ENCODE measurements around the gene ADGRV1. TPM values are rescaled to one million over a fixed set of nuclear protein-coding genes. Genes with fewer than 3 reads are reported as not detected.

ADGRV1 gene
- polyA plus RNA-seq, 1 of the 3 experiments (the other 2 are of a cell fraction): 0.23 TPM

- Histone ChIP-seq H3F3A (replicated peaks; ENCODE audit: insufficient read depth) (no peaks in the 10 kb centered on the region), H3K9me2 (no peaks in the 10 kb centered on the region), H3K4me3 (ENCODE audit: low read depth in 2 of 2, low read length in 1 of 2) (no peak overlapping the region), H3K4me2 (no peak overlapping the region), H2AFZ (ENCODE audit: low read depth) (no peak overlapping the region), H4K20me1 (ENCODE audit: insufficient read depth) (no peaks in the 10 kb centered on the region), H3K27me3 (ENCODE audit: insufficient read depth) (peaks cover 18% of the 10 kb centered on the region), H3K36me3 (replicated peaks in 1 of 2; ENCODE audit: control insufficient read depth in 1 of 2, insufficient read depth in 2 of 2, low read length in 1 of 2) (no peaks in the 10 kb centered on the region), H3K9ac (no peak overlapping the region), H3K79me2 (ENCODE audit: insufficient read depth) (no peaks in the 10 kb centered on the region), H3K4me1 (ENCODE audit: control insufficient read depth in 1 of 2, insufficient read depth in 2 of 2, low read depth in 1 of 2, low read length in 1 of 2) (no peaks in the 10 kb centered on the region; a peak in 1 of 4 replicates), H3K9me3 (no peaks in the 10 kb centered on the region), H3K27ac (ENCODE audit: low read depth in 2 of 2, low read length in 1 of 2) (no peak overlapping the region)
- ChIA-PET CTCF (no interaction called here), POLR2A (no interaction called here)
- 61% methylated on average over 3 of the region's 3 CpGs for WGBS (ENCODE audit: low lambda C conversion rate)
- TF ChIP-seq FOSL2 (IDR thresholded peaks at IDR 0.05; ENCODE audit: borderline replicate concordance, low read depth) (no peak), TEAD4 (IDR thresholded peaks at IDR 0.05; ENCODE audit: borderline replicate concordance, insufficient read depth) (no peak), ELF1 (IDR thresholded peaks at IDR 0.05) (no peak), MXI1 (IDR thresholded peaks at IDR 0.05; ENCODE audit: low read depth, low read length) (no peak), SIN3A (IDR thresholded peaks at IDR 0.05; ENCODE audit: borderline replicate concordance, low read depth, low read length) (no peak), JUND (IDR thresholded peaks at IDR 0.05) (no peak), RCOR1 (IDR thresholded peaks at IDR 0.05; ENCODE audit: low read length) (no peak)
- no peak for DNase-seq
Measured at GRCh38 chr5:90534922-90535321, 23.7 kb upstream of the ADGRV1 start.

DNA sequence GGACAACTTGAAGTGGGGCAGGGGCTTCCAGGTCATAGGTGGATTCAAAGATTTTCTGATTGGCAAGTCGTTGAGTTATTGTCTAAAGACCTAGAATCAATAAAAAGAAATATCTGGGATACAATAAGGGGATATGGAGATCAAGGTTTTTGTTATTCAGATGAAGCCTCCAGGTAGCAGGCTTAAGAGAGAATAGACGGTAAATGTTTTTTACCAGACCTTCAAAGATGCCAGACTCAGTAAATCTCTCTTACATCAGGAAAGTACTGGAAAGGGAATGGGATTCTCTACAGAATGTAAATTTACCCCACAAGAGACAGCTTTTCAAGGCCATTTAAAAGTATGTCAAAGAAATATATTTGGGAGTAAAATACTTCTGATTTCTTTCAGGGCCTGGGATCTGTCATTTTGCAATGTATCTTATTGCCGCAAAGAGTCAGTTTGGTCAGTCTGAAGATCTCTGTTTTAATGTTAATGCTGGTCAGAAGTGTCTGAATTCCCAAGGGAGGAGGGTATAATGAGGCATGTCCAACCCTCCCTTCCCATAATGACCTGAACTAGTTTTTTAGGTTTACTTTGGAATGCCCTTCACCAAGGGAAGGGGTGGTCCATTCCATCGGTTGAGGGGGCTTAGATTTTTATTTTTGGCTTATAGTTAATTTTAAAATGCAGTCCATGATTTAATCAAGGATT is 15.6 kb upstream of the ADGRV1 start:
- Histone ChIP-seq H3K27me3 (ENCODE audit: insufficient read depth) (no peaks in the 10 kb centered on the region), H3K36me3 (replicated peaks in 1 of 2; ENCODE audit: control insufficient read depth in 1 of 2, insufficient read depth in 2 of 2, low read length in 1 of 2) (no peaks in the 10 kb centered on the region), H3K9me2 (no peaks in the 10 kb centered on the region), H3K4me2 (no peak overlapping the region), H3F3A (replicated peaks; ENCODE audit: insufficient read depth) (no peaks in the 10 kb centered on the region), H4K20me1 (ENCODE audit: insufficient read depth) (no peaks in the 10 kb centered on the region), H2AFZ (ENCODE audit: low read depth) (no peak overlapping the region), H3K27ac (ENCODE audit: low read depth in 2 of 2, low read length in 1 of 2) (no peak overlapping the region), H3K9ac (no peak overlapping the region), H3K4me1 (ENCODE audit: control insufficient read depth in 1 of 2, insufficient read depth in 2 of 2, low read depth in 1 of 2, low read length in 1 of 2) (no peaks in the 10 kb centered on the region; a peak in 1 of 4 replicates), H3K9me3 (no peaks in the 10 kb centered on the region), H3K79me2 (ENCODE audit: insufficient read depth) (no peaks in the 10 kb centered on the region), H3K4me3 (ENCODE audit: low read depth in 2 of 2, low read length in 1 of 2) (no peak overlapping the region)
- DNase-seq: no peak
- 39% methylated on average over 4 of the region's 4 CpGs for WGBS (ENCODE audit: low lambda C conversion rate)
- TF ChIP-seq EP300 (IDR thresholded peaks at IDR 0.05; ENCODE audit: borderline replicate concordance in 1 of 2, low read depth in 1 of 2, low read length in 1 of 2): no peak
- TF ChIP-seq RXRA (IDR thresholded peaks at IDR 0.05; ENCODE audit: borderline replicate concordance, low read depth): no peak
- TF ChIP-seq YY1 (IDR thresholded peaks at IDR 0.05; ENCODE audit: low read depth): no peak
- TF ChIP-seq NFIC (IDR thresholded peaks at IDR 0.05; ENCODE audit: borderline replicate concordance): no peak
- no peak for TF ChIP-seq USF2 (IDR thresholded peaks at IDR 0.05; ENCODE audit: borderline replicate concordance, low read depth, low read length)
- TF ChIP-seq RCOR1 (IDR thresholded peaks at IDR 0.05; ENCODE audit: low read length): no peak
- no peak for TF ChIP-seq JUND (IDR thresholded peaks at IDR 0.05)
- no peak for TF ChIP-seq FOSL2 (IDR thresholded peaks at IDR 0.05; ENCODE audit: borderline replicate concordance, low read depth)
- no peak for TF ChIP-seq USF1 (IDR thresholded peaks at IDR 0.05; ENCODE audit: borderline replicate concordance, low read depth)
- no peak for TF ChIP-seq GABPA (IDR thresholded peaks at IDR 0.05; ENCODE audit: low read depth)
- TF ChIP-seq REST (IDR thresholded peaks at IDR 0.05; ENCODE audit: low read depth, low read length): no peak
- ChIA-PET POLR2A (no interaction called here), CTCF (interaction anchor here (1.6 kb wide), 1 partner anchor 12 kb away, joined by 5 read pairs; no protein-coding TSS in a partner anchor)

Data from SK-N-SH (cell line).